Heart left ventricle (tissue), 13 donors: ENCODE results near the gene PGAP6.

Experiments used
- CTCF ChIP-seq, 12 donors: fragments of 200-600 bp; sonication (generic) in 4 of 12; IDR thresholded peaks; one replicate each; pipeline versions ENCODE4 v1.5.0 to v1.8.0; 2018 to 2022; ENCODE audit warnings: antibody characterized with exemption in 12 of 12, mild to moderate bottlenecking in 5 of 12
- POLR2A ChIP-seq, 2 donors: fragments of 450-650 bp; IDR thresholded peaks; one replicate each; pipeline ENCODE4 v1.6.1; 2017; ENCODE audit warnings: antibody characterized with exemption in 2 of 2, mild to moderate bottlenecking in 2 of 2, moderate library complexity in 2 of 2
- donor health status: ischemic (EF 13 %, LVEDD 7.1; RV severe dilation, severe dysfunction).
- donor health status: DM: no; HTN: yes; CAD: no.
- donor health status: DM: no; HTN: no; CAD: no.
- donor health status: ischemic (EF 25% LVEDD 6.9; RV normal size, moderate dysfunction).
- donor health status: ischemic (EF 25% LVEDD 5.7; RV mildly dilated, moderate dysfunction).
- donor health status: ischemic (EF 35%, LVEDD 5.7; RV mildly dilated, moderate dysfunction).
- donor health status: nonischemic (EF 11% LVEDD 7.7; RV severe dilation, severe dysfunction).
- donor health status: DM: yes; HTN: yes; CAD: no.
- donor health status: PGD.
- donor health status: ischemic (EF 29% LVEDD 5.4; RV normal size, mild dysfunction).
- donor health status: nonischemic (EF 23%, LVEDD 6.1; RV moderate dilation, normal function).

DNA sequence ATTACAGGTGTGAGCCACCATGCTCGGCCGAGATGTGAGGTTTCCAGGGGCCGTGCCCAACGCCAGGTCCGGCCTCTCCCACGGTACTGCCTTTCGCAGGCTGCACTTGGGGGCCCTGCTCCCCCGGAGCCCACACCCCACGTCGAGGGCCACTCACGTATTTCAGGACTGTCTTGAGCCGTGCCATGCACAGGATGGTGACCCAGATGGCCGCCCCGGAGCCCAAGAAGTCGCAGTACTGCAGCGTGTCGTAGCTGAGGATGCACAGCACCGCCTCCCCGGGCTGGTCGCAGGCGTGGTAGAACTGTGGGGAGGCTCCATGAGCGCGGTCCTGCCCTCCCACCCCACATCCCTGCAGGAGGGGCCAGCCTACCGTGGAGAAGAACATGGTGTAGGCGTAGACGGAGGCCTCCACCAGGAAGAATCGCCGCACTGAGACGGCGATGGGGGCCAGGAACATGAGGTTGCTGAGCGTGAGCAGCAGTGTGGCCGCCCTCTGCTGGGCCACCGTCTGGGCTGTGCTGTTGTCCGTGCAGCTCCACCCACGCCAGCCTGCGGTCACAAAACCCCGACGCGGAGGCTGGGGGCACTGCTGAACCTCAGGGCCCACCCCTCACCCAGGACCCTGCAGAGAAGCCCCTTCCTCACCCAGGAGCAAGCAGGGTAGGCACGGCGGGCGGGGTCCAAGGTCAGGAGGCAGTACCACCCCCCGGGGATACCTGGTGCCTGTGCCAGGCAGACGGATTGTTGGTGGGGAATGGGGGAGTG, 7.7 kb downstream of the PGAP6 start:
- TF ChIP-seq POLR2A (IDR thresholded peaks at IDR 0.05) (no peak), CTCF (IDR thresholded peaks at IDR 0.05) (no peak)
